GM18951 (cell line): ENCODE data around the gene DGCR8.

Experiments
- POLR2A ChIP-seq: IDR thresholded peaks from 4 replicates; pipeline ENCODE4 v1.6.1; 2011; ENCODE audit warnings: mild to moderate bottlenecking; ENCODE audit not compliant: insufficient read length, insufficient read depth; ENCODE audit errors: extremely low read depth
- in situ Hi-C: fragments of 300-500 bp; cut with MboI; formaldehyde crosslinking; loops from one replicate; pipeline ENCODE4 v1.12.0; 2022; ENCODE audit warnings: low sequenced_read_pairs, mixed read lengths, inconsistent platforms; ENCODE audit not compliant: unreplicated experiment

DGCR8 gene

GRCh38 chr22:20156611-20157429, 76.8 kb downstream of the DGCR8 start:
- in situ Hi-C loops = loop anchor here (10.0 kb wide), 1 partner anchor 138 kb away; no protein-coding TSS in a partner anchor
- TF ChIP-seq POLR2A = no peak

- in situ Hi-C loops = loop anchor here (10.0 kb wide), 1 partner anchor 137 kb away; no protein-coding TSS in a partner anchor
- no peak for TF ChIP-seq POLR2A
These were observed 77.6 kb downstream of the DGCR8 start for GRCh38 chr22:20157430-20158183.

- in situ Hi-C loops = loop anchor here (10.0 kb wide), 1 partner anchor 136 kb away; no protein-coding TSS in a partner anchor
These were observed 78.5 kb downstream of the DGCR8 start for GRCh38 chr22:20158391-20159036.

GRCh38 chr22:20159076-20159475, 79.0 kb downstream of the DGCR8 start:
- TF ChIP-seq POLR2A = no peak
- in situ Hi-C loops = loop anchor here (10.0 kb wide), 1 partner anchor 136 kb away; no protein-coding TSS in a partner anchor

More at GRCh38 chr22:20158391-20159036, 78.5 kb downstream of the DGCR8 start:
- TF ChIP-seq POLR2A = no peak

GRCh38 chr22:20159531-20159930, 79.5 kb downstream of the DGCR8 start:
- in situ Hi-C loops = loop anchor here (10.0 kb wide), 1 partner anchor 135 kb away; no protein-coding TSS in a partner anchor

- no peak for TF ChIP-seq POLR2A
- in situ Hi-C loops = no loop called here
These were observed 80.0 kb downstream of the DGCR8 start for GRCh38 chr22:20160041-20160440.
